ENCODE measurements around the gene LTBP1.

Gene LTBP1

GRCh38 chr2:33018271-33018670, 71.5 kb downstream of the LTBP1 start:
- Histone ChIP-seq H3K27me3 (ENCODE audit: insufficient read depth, poor library complexity, severe bottlenecking) (peaks cover 4% of the 10 kb centered on the region), H3K4me3 (replicated peaks; ENCODE audit: insufficient read depth, low read length) (no peak overlapping the region), H3K27ac (replicated peaks) (no peak overlapping the region)
- DNase-seq (ENCODE audit: low read depth in 1 of 2, low spot score in 1 of 2), result no peak
- no peak for TF ChIP-seq CTCF (IDR thresholded peaks at IDR 0.05; ENCODE audit: insufficient read depth, low read length)

- Histone ChIP-seq H3K27me3 (ENCODE audit: insufficient read depth, poor library complexity, severe bottlenecking) (no peaks in the 10 kb centered on the region), H3K27ac (replicated peaks) (no peak overlapping the region)
Measured at GRCh38 chr2:33019796-33020195, 73.0 kb downstream of the LTBP1 start.

GRCh38 chr2:33020883-33021282, 74.1 kb downstream of the LTBP1 start:
- TF ChIP-seq GABPA (IDR thresholded peaks at IDR 0.05; ENCODE audit: low read depth), result no peak
- no peak for TF ChIP-seq POLR2AphosphoS5 (IDR thresholded peaks at IDR 0.05; ENCODE audit: low read depth)
- TF ChIP-seq CTCF (IDR thresholded peaks at IDR 0.05; ENCODE audit: insufficient read depth, low read length), result no peak
- no peak for TF ChIP-seq SPI1 (IDR thresholded peaks at IDR 0.05; ENCODE audit: borderline replicate concordance, low read depth)
- TF ChIP-seq REST (IDR thresholded peaks at IDR 0.05; ENCODE audit: insufficient replicate concordance, low read depth), result no peak
- DNase-seq (ENCODE audit: low read depth in 1 of 2, low spot score in 1 of 2), result no peak
- no peak overlapping the region for H3K27ac ChIP-seq (replicated peaks)
- no peak overlapping the region for H3K4me3 ChIP-seq (replicated peaks; ENCODE audit: insufficient read depth, low read length)
- H3K27me3 ChIP-seq (ENCODE audit: insufficient read depth, poor library complexity, severe bottlenecking), result no peaks in the 10 kb centered on the region

More at GRCh38 chr2:33019796-33020195, 73.0 kb downstream of the LTBP1 start:
- no peak overlapping the region for H3K4me3 ChIP-seq (replicated peaks; ENCODE audit: insufficient read depth, low read length)
- no peak for DNase-seq (ENCODE audit: low read depth in 1 of 2, low spot score in 1 of 2)
- TF ChIP-seq REST (IDR thresholded peaks at IDR 0.05; ENCODE audit: insufficient replicate concordance, low read depth) (no peak), SPI1 (IDR thresholded peaks at IDR 0.05; ENCODE audit: borderline replicate concordance, low read depth) (no peak), CTCF (IDR thresholded peaks at IDR 0.05; ENCODE audit: insufficient read depth, low read length) (no peak), GABPA (IDR thresholded peaks at IDR 0.05; ENCODE audit: low read depth) (no peak), POLR2AphosphoS5 (IDR thresholded peaks at IDR 0.05; ENCODE audit: low read depth) (no peak)

- Histone ChIP-seq H3K27ac (replicated peaks) (no peak overlapping the region), H3K27me3 (ENCODE audit: insufficient read depth, poor library complexity, severe bottlenecking) (no peaks in the 10 kb centered on the region), H3K4me3 (replicated peaks; ENCODE audit: insufficient read depth, low read length) (no peak overlapping the region)
- DNase-seq (ENCODE audit: low read depth in 1 of 2, low spot score in 1 of 2), result no peak
- no peak for TF ChIP-seq GABPA (IDR thresholded peaks at IDR 0.05; ENCODE audit: low read depth)
- no peak for TF ChIP-seq REST (IDR thresholded peaks at IDR 0.05; ENCODE audit: insufficient replicate concordance, low read depth)
- TF ChIP-seq SPI1 (IDR thresholded peaks at IDR 0.05; ENCODE audit: borderline replicate concordance, low read depth), result no peak
- no peak for TF ChIP-seq CTCF (IDR thresholded peaks at IDR 0.05; ENCODE audit: insufficient read depth, low read length)
- no peak for TF ChIP-seq POLR2AphosphoS5 (IDR thresholded peaks at IDR 0.05; ENCODE audit: low read depth)
Measured at GRCh38 chr2:33021542-33022227, 74.9 kb downstream of the LTBP1 start.

Measured in HL-60 (cell line).